ENCODE measurements around the gene BID. TPM values are rescaled to one million over a fixed set of nuclear protein-coding genes. Genes with fewer than 3 reads are reported as not detected.

The BID gene
- total RNA-seq, result 32.2 and 53.6 TPM in 2 replicates

DNA sequence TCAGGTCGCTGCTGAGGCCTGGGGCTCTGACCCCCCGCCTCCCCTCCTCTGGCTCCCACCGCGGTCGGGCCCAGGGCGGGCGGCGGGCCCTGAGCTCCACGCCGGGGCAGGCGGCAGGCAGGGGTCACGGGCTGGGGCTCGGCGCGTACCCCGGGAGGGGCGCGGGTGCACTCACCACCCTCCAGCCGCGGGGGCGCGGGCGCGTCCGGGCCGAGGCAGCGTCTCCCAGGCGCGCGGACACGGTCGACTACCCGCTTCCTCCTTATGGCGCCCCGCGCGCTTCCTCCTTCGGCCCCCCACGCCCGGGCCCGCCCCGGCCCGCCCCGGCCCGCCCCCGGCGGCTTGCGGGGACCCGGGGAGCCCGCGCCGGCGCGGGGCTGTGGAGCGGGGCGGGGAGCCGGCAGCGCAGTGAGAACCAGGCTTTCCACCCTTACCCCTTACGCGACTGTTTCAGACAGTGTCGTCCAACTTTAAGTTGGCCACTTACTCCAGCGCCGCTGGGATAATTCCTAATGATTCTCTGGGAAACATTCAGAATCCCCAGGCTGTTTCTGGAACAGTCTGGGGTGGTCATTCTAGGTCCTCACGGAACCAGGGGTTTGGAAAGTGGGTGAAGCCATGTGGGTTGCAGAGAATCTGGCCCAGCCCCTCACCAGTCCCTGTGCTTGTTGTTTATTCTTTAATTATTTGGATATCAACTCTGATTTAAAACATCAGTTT lies at the start of gene BID:
Gene BID, minus strand, starts transcription at position 264 of the 720 bp plus-strand sequence. CDS start 24,353 bp downstream, outside the sequence.

Other genes starting within 250 kb of the BID start
- not detected in 2 replicates for gene SLC25A18, start 211.0 kb downstream of the BID start, total RNA-seq
- 110 and 133 TPM in 2 replicates for gene ATP6V1E1, start 145.7 kb downstream of the BID start, total RNA-seq
- 50.3 and 54.7 TPM in 2 replicates for gene BCL2L13, start 135.7 kb downstream of the BID start, total RNA-seq